ENCODE measurements around the gene PBX1.
"Not testable (repeated sequence)": the region's sequence is repeated elsewhere in the genome, so short reads cannot be mapped to it uniquely, and the experiment has no call there.

GRCh38 chr1:164652969-164653368, 94.0 kb downstream of the PBX1 start:
- not testable (repeated sequence) for TF ChIP-seq TAF1 (IDR thresholded peaks at IDR 0.05; ENCODE audit: low read depth, low read length); POLR2A (IDR thresholded peaks at IDR 0.05; ENCODE audit: low read depth, low read length); SPI1 (IDR thresholded peaks at IDR 0.05; ENCODE audit: low read depth, low read length); POU2F2 (IDR thresholded peaks at IDR 0.05; ENCODE audit: low read depth, low read length); POLR2AphosphoS5 (IDR thresholded peaks at IDR 0.05; ENCODE audit: low read depth, low read length); PAX5 (IDR thresholded peaks at IDR 0.05; ENCODE audit: insufficient read depth, low read length, severe bottlenecking)

Data from GM12891 (cell line).